Amniotic stem cell (primary cell): ENCODE results near the gene TRIO.

ENCODE experiments used
- DNase-seq: peaks from one replicate; lab custom pipeline; 2025; lab: John Stamatoyannopoulos, UW

TRIO gene

GRCh38 chr5:14486486-14486885, 343.3 kb downstream of the TRIO start:
- no peak for DNase-seq

GRCh38 chr5:14486996-14487896, 344.1 kb downstream of the TRIO start:
- no peak for DNase-seq

GRCh38 chr5:14487897-14488570, 344.9 kb downstream of the TRIO start:
- no peak for DNase-seq

- no peak for DNase-seq
Observed at GRCh38 chr5:14488709-14489108, 345.6 kb downstream of the TRIO start.

- no peak for DNase-seq
Observed at GRCh38 chr5:14489643-14490042, 346.5 kb downstream of the TRIO start.

GRCh38 chr5:14490309-14490711, 347.2 kb downstream of the TRIO start:
- no peak for DNase-seq

- DNase-seq, result no peak
Observed at GRCh38 chr5:14491015-14491915, 348.1 kb downstream of the TRIO start.

GRCh38 chr5:14492331-14492964, 349.3 kb downstream of the TRIO start:
- no peak for DNase-seq

GRCh38 chr5:14495301-14495700, 352.2 kb downstream of the TRIO start:
- no peak for DNase-seq

- no peak for DNase-seq
Observed at GRCh38 chr5:14497311-14497710, 354.2 kb downstream of the TRIO start.

GRCh38 chr5:14501353-14502293, 358.5 kb downstream of the TRIO start:
- no peak for DNase-seq

- DNase-seq, result no peak
Observed at GRCh38 chr5:14502294-14502690, 359.1 kb downstream of the TRIO start.

GRCh38 chr5:14503017-14503680, 360.0 kb downstream of the TRIO start:
- no peak for DNase-seq

- DNase-seq, result no peak
Observed at GRCh38 chr5:14503681-14504331, 360.7 kb downstream of the TRIO start.

GRCh38 chr5:14504332-14504727, 361.2 kb downstream of the TRIO start:
- no peak for DNase-seq

GRCh38 chr5:14504816-14505215, 361.7 kb downstream of the TRIO start:
- no peak for DNase-seq

GRCh38 chr5:14505310-14506139, 362.4 kb downstream of the TRIO start:
- no peak for DNase-seq

GRCh38 chr5:14506140-14506538, 363.0 kb downstream of the TRIO start:
- DNase-seq, result no peak

GRCh38 chr5:14506661-14507060, 363.5 kb downstream of the TRIO start:
- no peak for DNase-seq
